LNCAP (cell line): Measurements from ENCODE around the gene SMOC2.

Source experiments
- TF ChIP-seq, protein P1 (sequence below): fragments of 450-650 bp; IDR thresholded peaks from 2 replicates; pipeline ENCODE4 v1.5.1; 2017; ENCODE audit warnings: mild to moderate bottlenecking

The SMOC2 gene

DNA sequence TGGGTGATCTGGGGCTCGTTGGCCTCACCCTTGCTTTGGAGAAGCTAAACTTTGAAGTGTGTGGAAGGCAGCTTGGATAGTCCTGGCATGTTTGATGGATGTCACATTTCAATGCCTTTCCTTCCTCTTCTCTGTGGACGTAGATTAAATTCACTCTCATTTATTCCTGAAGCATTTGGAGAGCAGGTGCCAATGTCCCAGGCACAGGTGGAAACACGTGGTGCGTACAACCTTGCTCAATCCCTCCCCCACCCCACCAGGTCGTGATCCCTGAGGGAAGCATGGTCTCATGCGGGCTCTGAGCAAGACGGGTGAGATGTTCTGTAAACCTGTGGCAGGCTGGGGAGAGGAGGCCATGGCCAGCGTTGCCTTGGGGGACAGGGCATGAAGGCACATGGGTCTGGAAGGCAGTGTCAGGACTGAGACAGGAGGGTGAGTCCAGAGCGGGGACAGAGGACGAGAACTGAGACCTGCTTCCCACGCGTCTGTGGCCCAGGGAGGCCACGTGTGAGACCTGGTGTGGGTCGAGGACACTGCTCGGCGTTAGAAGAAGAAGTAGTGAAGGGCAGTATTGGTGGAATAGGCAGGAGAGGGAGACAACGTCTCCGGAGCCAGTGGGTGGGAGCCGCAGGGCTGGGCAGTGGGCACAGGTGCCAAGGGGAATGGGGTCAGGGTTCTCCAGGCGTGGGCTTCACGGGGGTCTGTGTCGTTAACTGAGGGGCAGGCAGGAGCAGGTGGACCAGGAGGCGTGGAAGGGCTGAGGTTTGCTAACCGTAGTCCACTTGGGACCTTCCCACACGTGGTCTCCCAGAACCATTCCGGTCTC, 34.4 kb downstream of the SMOC2 start:
- TF ChIP-seq, protein P1, sequence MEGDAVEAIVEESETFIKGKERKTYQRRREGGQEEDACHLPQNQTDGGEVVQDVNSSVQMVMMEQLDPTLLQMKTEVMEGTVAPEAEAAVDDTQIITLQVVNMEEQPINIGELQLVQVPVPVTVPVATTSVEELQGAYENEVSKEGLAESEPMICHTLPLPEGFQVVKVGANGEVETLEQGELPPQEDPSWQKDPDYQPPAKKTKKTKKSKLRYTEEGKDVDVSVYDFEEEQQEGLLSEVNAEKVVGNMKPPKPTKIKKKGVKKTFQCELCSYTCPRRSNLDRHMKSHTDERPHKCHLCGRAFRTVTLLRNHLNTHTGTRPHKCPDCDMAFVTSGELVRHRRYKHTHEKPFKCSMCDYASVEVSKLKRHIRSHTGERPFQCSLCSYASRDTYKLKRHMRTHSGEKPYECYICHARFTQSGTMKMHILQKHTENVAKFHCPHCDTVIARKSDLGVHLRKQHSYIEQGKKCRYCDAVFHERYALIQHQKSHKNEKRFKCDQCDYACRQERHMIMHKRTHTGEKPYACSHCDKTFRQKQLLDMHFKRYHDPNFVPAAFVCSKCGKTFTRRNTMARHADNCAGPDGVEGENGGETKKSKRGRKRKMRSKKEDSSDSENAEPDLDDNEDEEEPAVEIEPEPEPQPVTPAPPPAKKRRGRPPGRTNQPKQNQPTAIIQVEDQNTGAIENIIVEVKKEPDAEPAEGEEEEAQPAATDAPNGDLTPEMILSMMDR, result no peak

DNA sequence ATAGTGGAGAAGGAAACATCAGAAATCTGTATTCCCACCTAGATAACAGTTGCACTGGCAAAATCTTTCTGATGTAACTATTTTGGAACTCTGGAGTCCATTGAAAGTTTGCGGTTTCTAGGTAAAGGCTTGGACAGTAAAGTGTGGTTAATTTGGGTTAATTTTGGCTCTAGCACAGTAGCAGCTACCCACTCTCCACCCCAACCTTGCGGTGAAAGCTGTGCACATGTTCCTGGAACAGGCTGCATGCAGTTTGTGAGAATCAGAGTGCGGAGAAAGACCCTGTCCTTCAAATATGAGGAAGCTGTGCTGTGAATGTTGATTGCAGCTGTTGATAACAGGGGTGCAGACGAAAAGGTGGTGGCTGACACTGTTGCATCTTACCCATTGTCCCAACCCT, 38.4 kb downstream of the SMOC2 start:
- TF ChIP-seq, protein P1, result no peak

- TF ChIP-seq, protein P1, result no peak
Observed at GRCh38 chr6:168480481-168480880, 39.5 kb downstream of the SMOC2 start.

GRCh38 chr6:168485818-168486217, 44.8 kb downstream of the SMOC2 start:
- TF ChIP-seq, protein P1, result no peak

DNA sequence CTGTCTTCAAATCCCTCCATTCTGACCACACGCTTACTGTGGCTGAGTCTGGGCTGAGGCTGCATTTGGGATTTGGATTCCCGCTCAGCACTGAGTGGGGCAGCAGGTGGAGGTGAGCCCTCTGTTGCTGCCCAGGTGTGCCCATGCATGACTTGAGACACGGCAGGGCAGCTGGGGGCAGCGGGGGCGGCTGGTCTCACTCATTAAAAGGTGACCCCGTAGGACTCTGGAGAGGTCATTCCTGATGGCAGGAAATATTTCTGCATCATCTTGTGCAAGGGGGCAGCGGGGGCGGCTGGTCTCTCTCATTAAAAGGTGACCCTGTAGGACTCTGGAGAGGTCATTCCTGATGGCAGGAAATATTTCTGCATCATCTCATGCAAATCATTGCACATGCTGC, 49.8 kb downstream of the SMOC2 start:
- TF ChIP-seq, protein P1, result no peak

DNA sequence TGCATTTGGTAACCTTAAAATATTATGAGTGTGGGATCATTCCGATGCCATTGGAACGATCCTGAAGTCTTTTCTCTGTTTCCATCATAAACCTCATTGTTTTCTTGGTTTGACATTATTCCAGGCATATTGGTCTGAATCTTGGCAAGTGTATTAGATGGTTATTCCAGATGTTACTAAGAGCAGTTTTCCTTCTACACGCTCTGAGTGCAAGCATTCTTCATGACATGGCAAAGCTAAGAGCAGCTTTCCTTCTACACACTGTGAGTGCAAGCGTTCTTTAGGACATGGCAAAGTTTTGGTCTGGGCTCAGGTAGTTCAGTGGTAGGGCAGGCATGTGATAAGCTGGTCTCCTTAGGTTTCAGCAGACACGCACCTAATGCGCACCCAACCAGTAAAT, 53.0 kb downstream of the SMOC2 start:
- TF ChIP-seq, protein P1, result no peak

DNA sequence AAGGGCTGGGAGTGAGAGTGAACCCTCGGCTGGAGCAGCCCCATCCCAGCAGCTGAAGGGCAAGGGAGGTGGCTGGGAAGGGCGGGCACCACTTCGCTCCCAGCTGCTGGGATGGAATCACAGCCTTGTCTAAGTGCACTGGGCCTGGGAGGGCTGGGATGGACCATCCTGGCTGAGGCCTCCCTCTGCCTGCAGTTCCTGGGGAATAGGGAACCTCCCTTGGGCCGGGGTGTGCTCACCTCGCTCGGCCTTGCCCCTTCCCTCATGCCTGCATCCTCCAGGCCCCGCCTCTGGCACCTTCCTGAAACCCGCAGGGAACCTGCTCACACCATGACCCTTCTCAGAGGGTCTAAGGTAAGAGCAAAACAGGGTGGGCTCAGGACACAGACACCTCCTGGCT, 53.7 kb downstream of the SMOC2 start:
- TF ChIP-seq, protein P1, result no peak

DNA sequence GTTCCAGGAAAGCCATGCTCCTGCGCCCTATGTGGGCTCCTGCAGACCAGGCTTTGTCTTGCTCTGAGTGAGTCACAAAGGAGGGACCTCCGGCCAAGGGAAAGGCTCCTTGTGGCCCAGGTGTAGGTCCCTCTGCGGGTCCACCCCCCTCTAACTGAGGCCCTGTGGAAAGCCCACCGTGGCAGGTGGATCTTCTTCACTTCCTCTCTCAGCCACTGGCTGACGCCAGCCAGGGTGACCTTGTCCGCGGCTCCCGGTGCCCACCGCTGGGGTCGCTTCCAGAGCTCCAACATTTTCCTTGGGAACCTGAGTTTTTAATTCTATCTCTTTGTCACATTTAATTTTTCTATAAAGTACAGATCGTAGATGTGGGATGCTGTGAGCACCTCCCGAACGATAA, 54.1 kb downstream of the SMOC2 start:
- TF ChIP-seq, protein P1, result no peak
